Skin epidermis (tissue), 12 donors: ENCODE measurements around the gene CXCR5.

Experiments used
- H3K27ac ChIP-seq, 21 experiments: fragments of 200-600 bp; sonication (generic) in 11 of 21; one replicate each; pipeline ENCODE4 v1.5.0; 2020; ENCODE audit warnings: mild to moderate bottlenecking in 3 of 21, inconsistent platforms in 2 of 21, moderate library complexity in 2 of 21
- H3K4me3 ChIP-seq, 7 experiments: fragments of 200-600 bp; sonication (generic) in 2 of 7; one replicate each; pipeline ENCODE4 v1.5.0; 2020; ENCODE audit warnings: inconsistent platforms in 2 of 7, mild to moderate bottlenecking in 2 of 7, moderate library complexity in 1 of 7

CXCR5 gene

DNA sequence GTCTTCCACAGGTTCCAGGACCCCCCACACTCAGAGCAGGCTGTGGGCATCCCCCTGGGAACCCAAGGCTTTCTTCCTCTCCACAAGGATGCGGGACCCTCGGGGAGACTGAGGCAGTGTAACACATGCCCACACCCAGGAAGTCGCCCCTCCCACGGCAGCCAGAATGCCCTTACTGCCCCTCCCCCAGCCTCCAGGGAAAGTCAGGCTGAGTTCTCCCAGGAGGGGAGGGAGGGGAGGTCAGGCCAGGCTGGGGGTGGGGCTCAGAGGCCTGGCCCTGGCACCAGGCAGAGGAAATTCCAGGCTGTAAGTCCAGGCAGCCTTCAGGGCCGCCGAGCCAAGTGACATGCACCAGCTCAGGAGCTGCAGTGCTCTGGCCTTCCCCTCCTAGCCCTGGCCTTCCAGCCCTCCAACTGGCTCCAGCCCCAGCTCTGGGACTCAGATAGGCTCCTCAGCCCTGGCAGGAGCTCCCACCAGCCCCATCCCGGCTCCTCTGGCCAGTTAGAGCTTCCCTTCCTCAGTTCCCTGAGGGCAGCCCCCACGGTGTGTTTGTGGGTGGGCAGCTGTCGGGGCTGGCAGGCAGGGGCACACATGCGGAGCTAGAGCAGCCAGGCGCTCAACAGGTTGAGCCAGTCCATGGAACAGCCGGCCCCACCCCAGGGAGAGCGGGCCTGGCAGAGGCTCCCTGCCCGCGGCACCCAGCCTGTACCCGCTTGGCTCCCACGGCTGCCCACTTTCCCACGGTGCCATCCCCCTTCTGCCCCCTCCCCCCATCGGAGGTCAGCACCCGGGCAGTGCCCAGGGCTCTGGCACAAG is 38.4 kb downstream of the CXCR5 start:
- H3K27ac ChIP-seq, result peak overlapping the region; percentile 16 to 100 (median 95)
- peak overlapping the region; percentile 60 to 96 (median 85) for H3K4me3 ChIP-seq

- Histone ChIP-seq H3K4me3 (peak overlapping the region; percentile 60 to 96 (median 85)), H3K27ac (peak overlapping the region; percentile 16 to 100 (median 95))
Observed at GRCh38 chr11:118922745-118923627, 39.3 kb downstream of the CXCR5 start.

GRCh38 chr11:118923721-118924587 is 40.3 kb downstream of the CXCR5 start:
- peak overlapping the region; percentile 60 to 96 (median 85) for H3K4me3 ChIP-seq

GRCh38 chr11:118924591-118925585 is 41.2 kb downstream of the CXCR5 start:
- peak overlapping the region; percentile 60 to 96 (median 85) for H3K4me3 ChIP-seq
- peak overlapping the region; percentile 76 to 100 (median 95) for H3K27ac ChIP-seq

More at GRCh38 chr11:118923721-118924587, 40.3 kb downstream of the CXCR5 start:
- peak overlapping the region in 20 of 21 experiments; percentile 85 to 100 (median 95) for H3K27ac ChIP-seq

- Histone ChIP-seq H3K4me3 (peak overlapping the region in 4 of 7 experiments; percentile 1 to 68 (median 57)), H3K27ac (peak overlapping the region in 20 of 21 experiments; percentile 24 to 100 (median 96))
Observed at GRCh38 chr11:118927554-118928100, 43.9 kb downstream of the CXCR5 start.

DNA sequence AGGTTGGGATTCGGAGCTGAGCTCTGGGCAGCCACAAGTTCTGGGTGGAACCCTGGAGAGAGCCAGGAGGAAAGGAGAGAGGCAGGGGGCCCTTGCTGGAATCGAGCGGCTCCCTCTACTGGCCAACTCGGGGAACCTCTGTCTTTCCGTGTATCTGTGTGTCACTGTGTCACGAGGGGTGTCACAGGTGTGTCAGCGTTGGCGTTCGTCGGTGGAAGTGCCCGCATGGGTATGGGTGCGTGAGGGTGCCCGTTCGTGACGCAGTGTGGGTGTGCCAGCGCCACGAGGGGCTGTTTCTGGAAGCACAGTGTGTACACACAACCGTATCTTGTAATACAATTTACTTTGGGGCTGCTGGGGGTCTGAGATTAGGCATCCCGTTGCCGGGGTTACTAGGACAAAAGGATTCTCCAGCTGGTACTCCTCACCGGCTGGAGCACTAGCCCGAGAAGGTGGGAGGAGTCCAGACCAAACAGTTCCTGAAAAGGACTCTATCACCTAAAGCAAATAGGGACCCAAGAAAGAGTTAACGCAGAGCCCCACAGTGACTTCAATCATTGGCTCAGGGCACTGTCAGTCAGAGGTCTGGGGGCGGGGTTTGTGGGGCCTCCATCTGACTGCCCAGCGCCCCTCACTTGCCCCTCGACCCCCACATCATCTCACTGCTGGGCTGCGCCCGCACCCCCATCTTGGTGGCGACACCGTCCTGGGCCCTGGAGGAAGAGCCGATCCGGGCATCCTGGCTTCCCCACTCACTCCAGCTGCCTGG is 44.6 kb downstream of the CXCR5 start:
- peak overlapping the region; percentile 52 to 70 (median 64) for H3K4me3 ChIP-seq
- peak overlapping the region; percentile 59 to 100 (median 95) for H3K27ac ChIP-seq

GRCh38 chr11:118928870-118929500 is 45.3 kb downstream of the CXCR5 start:
- Histone ChIP-seq H3K27ac (peak overlapping the region; percentile 59 to 100 (median 95)), H3K4me3 (peak overlapping the region; percentile 52 to 70 (median 64))

GRCh38 chr11:118929501-118930093 is 45.9 kb downstream of the CXCR5 start:
- H3K27ac ChIP-seq, result peak overlapping the region; percentile 59 to 100 (median 95)
- peak overlapping the region; percentile 52 to 70 (median 64) for H3K4me3 ChIP-seq

DNA sequence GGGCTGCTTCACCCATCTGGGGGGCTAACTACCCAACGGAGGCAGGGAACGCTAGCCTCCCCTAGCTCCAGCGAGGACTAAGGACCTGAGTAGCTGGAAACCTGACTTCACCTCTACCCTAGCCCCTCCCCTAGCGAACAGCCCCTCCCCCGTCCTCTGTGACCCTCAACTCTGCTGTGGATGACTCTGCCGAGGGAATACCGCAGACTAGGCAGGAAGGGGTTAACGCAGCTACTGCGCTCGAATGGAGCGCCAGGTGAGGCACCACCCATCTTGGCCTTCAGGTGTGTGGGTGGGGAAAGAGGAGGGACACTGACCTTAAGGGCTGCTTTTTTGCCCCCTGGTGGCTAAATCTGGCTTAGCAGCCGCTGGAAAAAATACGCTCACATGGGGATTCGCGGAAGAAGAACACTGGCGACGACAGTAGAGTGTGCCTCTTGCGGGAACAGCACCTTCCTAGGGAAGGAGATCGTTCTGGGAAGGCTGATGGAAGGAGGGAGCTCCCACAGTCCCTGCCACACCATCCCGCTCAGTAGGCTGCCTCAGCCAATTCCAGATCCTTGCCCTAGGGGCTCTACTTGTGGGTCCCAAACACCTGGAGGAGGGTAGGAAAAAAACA is 46.5 kb downstream of the CXCR5 start:
- Histone ChIP-seq H3K27ac (peak overlapping the region in 20 of 21 experiments; percentile 86 to 100 (median 96)), H3K4me3 (peak overlapping the region; percentile 52 to 70 (median 64))

DNA sequence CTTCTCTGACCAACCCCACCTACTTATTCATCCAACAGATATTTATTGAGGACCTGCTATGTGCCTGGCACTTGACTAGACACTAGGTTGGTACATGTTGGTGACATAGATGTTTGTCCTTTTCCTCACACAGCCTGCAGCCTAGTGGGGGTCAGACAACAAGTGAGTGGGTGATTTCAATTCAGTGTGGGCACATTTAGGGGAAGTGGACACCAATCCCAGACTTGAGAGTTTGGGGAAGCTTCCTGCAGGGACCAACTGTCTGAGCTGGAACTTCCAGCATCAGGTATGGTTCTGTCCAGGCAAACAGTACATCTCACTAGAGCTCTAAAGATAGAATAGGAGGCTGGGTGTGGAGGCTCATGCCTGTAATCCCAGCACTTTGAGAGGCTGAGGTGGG is 47.9 kb downstream of the CXCR5 start:
- no peak overlapping the region for H3K4me3 ChIP-seq
- H3K27ac ChIP-seq, result no peak overlapping the region

DNA sequence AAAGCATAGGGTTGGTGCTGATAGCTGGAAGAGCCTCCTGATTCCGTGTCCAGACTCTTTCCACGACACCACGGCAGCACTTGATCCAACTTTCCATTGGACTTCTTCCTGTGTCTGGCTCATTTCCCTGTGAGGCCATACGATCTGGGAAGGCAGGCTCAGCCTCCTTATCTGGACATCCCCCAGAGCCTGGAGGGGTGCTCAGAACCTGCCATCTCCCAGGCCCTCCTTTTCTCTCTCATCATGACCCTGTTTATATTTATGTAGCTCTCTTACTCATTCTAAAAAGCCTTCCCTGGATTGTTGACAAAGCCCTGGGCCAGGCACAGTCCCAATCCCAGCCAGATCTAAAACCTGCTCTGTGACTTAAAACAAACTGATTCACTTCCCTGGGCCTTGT is 49.8 kb downstream of the CXCR5 start:
- peak overlapping the region in 9 of 21 experiments; percentile 6 to 60 (median 33) for H3K27ac ChIP-seq
- H3K4me3 ChIP-seq, result no peak overlapping the region

DNA sequence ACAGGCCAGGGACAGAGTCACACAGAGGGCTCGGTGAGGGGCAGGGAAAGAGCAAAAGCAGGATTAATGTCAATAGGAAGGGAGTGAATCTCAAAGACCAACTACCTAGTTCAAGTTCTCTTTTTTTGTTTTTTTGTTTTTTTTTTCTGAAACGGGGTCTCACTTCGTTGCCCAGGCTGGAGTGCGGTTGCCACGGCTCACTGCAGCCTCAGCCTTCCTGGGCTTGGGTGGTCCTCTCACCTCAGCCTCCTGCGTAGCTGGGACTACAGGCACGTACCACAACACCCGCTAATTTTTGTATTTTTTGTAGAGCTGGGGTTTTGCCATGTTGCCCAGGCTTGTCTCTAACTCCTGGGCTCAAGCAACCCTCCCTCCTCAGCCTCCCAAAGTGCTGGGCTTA is 51.7 kb downstream of the CXCR5 start:
- Histone ChIP-seq H3K27ac (no peak overlapping the region), H3K4me3 (no peak overlapping the region)

GRCh38 chr11:118938491-118939403 is 55.1 kb downstream of the CXCR5 start:
- no peak overlapping the region for H3K27ac ChIP-seq
- H3K4me3 ChIP-seq, result no peak overlapping the region

GRCh38 chr11:118939404-118939915 is 55.8 kb downstream of the CXCR5 start:
- Histone ChIP-seq H3K4me3 (no peak overlapping the region), H3K27ac (no peak overlapping the region)
